ENCODE measurements around the gene STON1. TPM values are rescaled to one million over a fixed set of nuclear protein-coding genes. Genes with fewer than 3 reads are reported as not detected.

Gene STON1
- total RNA-seq, 1 experiment from 2014 or later, result 5.5 TPM

- H3K36me3 Mint-ChIP-seq (ENCODE audit: insufficient read depth in 1 of 3, low read depth in 3 of 3), result peaks cover 0 to 48% (median 23%) of the 10 kb centered on the region in 3 experiments; a peak in 6 of 7 replicates
- no peaks in the 10 kb centered on the region for H3K27me3 ChIP-seq (ENCODE audit: insufficient read depth, low read length)
Observed at GRCh38 chr2:48483916-48484315, 46.0 kb upstream of the STON1 start.

More at GRCh38 chr2:48483916-48484315, 46.0 kb upstream of the STON1 start:
- Histone ChIP-seq H4K8ac (replicated peaks; ENCODE audit: insufficient read length, low read depth, low read length) (no peak overlapping the region), H3K9me3 (ENCODE audit: control insufficient read depth, low read depth, low read length) (no peaks in the 10 kb centered on the region), H3K18ac (ENCODE audit: insufficient read length, low read depth, low read length) (no peak overlapping the region), H3K9ac (ENCODE audit: extremely low read depth, insufficient read length, low read length) (no peak overlapping the region), H3K79me2 (ENCODE audit: insufficient read depth, low read length) (no peaks in the 10 kb centered on the region), H2AK5ac (ENCODE audit: insufficient read length, low read length) (no peak overlapping the region), H2AFZ (ENCODE audit: low read length) (no peak overlapping the region), H2BK20ac (ENCODE audit: low read depth, low read length, poor library complexity, severe bottlenecking) (no peak overlapping the region), H3K4me1 (ENCODE audit: insufficient read depth, low read length) (no peaks in the 10 kb centered on the region), H3K56ac (ENCODE audit: insufficient read length, low read depth, low read length) (no peak overlapping the region), H3K14ac (ENCODE audit: insufficient read depth, low read length) (no peak overlapping the region), H4K20me1 (ENCODE audit: control insufficient read depth, insufficient read depth, insufficient read length) (no peaks in the 10 kb centered on the region), H3K27ac (ENCODE audit: insufficient read length, low read depth, low read length) (no peak overlapping the region), H4K5ac (ENCODE audit: insufficient read length, low read depth, low read length) (no peak overlapping the region), H2BK5ac (ENCODE audit: insufficient read length, low read length) (no peak overlapping the region), H2BK120ac (ENCODE audit: low read depth, low read length, poor library complexity, severe bottlenecking) (no peak overlapping the region), H3K4me2 (ENCODE audit: insufficient read depth, insufficient read length, low read length) (no peak overlapping the region), H3K23ac (ENCODE audit: insufficient read length, low read depth, low read length) (no peak overlapping the region), H2BK12ac (ENCODE audit: insufficient read length, low read depth, low read length) (no peak overlapping the region), H2BK15ac (ENCODE audit: low read depth, low read length) (no peak overlapping the region), H3T11ph (ENCODE audit: low read length) (no peak overlapping the region), H4K91ac (ENCODE audit: insufficient read length, low read depth, low read length) (no peak overlapping the region), H3K4ac (ENCODE audit: low read depth, low read length) (no peak overlapping the region), H3K23me2 (ENCODE audit: insufficient read length, low read depth, low read length, poor library complexity, severe bottlenecking) (no peaks in the 10 kb centered on the region), H3K79me1 (ENCODE audit: insufficient read depth, low read depth, low read length, poor library complexity, severe bottlenecking) (no peaks in the 10 kb centered on the region)
- DNase-seq, result no peak
- Mint-ChIP-seq H3K4me3 (no peak overlapping the region), H3K27me3 (ENCODE audit: low read depth) (no peaks in the 10 kb centered on the region), H3K27ac (no peak overlapping the region), H3K4me1 (no peaks in the 10 kb centered on the region), H3K9me3 (no peaks in the 10 kb centered on the region)
- TF ChIP-seq CTCF (conservative IDR thresholded peaks at IDR 0.05), result no peak
- no CpG with 5 or more reads among the region's 6 CpGs for WGBS (ENCODE audit: extremely low coverage, insufficient read length, low lambda C conversion rate)

Data from H9 (cell line).